ENCODE measurements around the gene PDZD2. TPM values are rescaled to one million over a fixed set of nuclear protein-coding genes. Genes with fewer than 3 reads are reported as not detected.

The PDZD2 gene
- total RNA-seq, 1 donor from 2014 or later = 42.7 TPM

- Histone ChIP-seq H3K27me3 (no peaks in the 10 kb centered on the region), H3K27ac (no peak overlapping the region), H3K36me3 (no peaks in the 10 kb centered on the region), H3K9me3 (no peaks in the 10 kb centered on the region), H3K4me3 (no peak overlapping the region), H3K4me1 (peaks cover 31% of the 10 kb centered on the region)
- TF ChIP-seq POLR2AphosphoS5 (IDR thresholded peaks at IDR 0.05; ENCODE audit: insufficient read depth in 1 of 2, low read depth in 1 of 2) (no peak), POLR2A (IDR thresholded peaks at IDR 0.05) (no peak)
- TF ChIP-seq, protein P1, sequence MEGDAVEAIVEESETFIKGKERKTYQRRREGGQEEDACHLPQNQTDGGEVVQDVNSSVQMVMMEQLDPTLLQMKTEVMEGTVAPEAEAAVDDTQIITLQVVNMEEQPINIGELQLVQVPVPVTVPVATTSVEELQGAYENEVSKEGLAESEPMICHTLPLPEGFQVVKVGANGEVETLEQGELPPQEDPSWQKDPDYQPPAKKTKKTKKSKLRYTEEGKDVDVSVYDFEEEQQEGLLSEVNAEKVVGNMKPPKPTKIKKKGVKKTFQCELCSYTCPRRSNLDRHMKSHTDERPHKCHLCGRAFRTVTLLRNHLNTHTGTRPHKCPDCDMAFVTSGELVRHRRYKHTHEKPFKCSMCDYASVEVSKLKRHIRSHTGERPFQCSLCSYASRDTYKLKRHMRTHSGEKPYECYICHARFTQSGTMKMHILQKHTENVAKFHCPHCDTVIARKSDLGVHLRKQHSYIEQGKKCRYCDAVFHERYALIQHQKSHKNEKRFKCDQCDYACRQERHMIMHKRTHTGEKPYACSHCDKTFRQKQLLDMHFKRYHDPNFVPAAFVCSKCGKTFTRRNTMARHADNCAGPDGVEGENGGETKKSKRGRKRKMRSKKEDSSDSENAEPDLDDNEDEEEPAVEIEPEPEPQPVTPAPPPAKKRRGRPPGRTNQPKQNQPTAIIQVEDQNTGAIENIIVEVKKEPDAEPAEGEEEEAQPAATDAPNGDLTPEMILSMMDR (IDR thresholded peaks at IDR 0.05) = no peak
- DNase-seq (ENCODE audit: extremely low spot score in 2 of 2) = no peak
- intact Hi-C loops (cut with DNase I) = no loop called here
Observed at GRCh38 chr5:32022638-32023037, 383.7 kb downstream of the PDZD2 start.

DNA sequence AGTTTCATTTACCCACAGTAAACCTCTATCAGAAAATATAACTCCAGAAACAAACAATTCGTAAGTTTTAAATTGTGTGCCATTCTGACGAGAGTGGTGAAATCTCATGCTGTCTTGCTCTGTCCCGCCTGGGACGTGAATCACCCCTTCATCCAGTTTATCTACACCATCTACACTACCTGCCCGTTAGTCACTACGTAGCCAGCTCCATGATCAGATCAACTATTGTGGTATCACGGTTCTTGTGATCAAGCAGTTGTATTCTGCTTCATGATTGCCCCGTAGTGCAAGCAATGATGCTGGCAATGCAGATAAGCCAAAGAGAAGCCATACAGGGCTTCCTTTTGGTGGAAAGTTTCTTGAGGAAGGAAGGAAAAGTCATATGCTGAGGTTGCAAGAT is 384.9 kb downstream of the PDZD2 start:
- DNase-seq (ENCODE audit: extremely low spot score in 2 of 2) = no peak
- no peak overlapping the region for H3K27ac ChIP-seq
- peaks cover 28% of the 10 kb centered on the region for H3K4me1 ChIP-seq
- intact Hi-C loops (cut with DNase I) = no loop called here
- H3K27me3 ChIP-seq = no peaks in the 10 kb centered on the region
- TF ChIP-seq, protein P1 (IDR thresholded peaks at IDR 0.05) = no peak
- H3K4me3 ChIP-seq = no peak overlapping the region
- H3K9me3 ChIP-seq = no peaks in the 10 kb centered on the region
- no peaks in the 10 kb centered on the region for H3K36me3 ChIP-seq

DNA sequence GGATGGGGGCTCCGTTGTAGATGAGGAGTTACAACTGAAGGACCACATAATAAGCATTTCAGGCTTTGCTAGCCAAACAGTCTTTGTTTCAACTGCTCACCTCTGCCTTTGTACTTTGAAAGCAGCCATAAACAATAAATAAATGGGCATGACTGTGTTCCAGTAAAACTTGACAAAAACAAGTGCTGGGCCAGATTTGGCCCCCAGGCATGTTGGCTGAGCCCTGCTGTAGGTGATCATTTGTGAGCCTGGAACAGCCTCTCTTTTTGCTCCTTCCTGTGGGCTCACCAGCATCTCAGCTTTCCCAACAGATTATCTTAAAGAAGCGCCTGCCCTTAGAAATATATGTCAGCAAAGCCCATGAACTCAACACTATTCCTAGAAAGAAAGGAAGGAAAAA is 385.8 kb downstream of the PDZD2 start:
- Histone ChIP-seq H3K27ac (no peak overlapping the region), H3K9me3 (no peaks in the 10 kb centered on the region), H3K36me3 (no peaks in the 10 kb centered on the region), H3K27me3 (no peaks in the 10 kb centered on the region), H3K4me1 (peaks cover 33% of the 10 kb centered on the region), H3K4me3 (no peak overlapping the region)
- intact Hi-C loops (cut with DNase I) = no loop called here
- TF ChIP-seq POLR2A (IDR thresholded peaks at IDR 0.05) (no peak), POLR2AphosphoS5 (IDR thresholded peaks at IDR 0.05; ENCODE audit: insufficient read depth in 1 of 2, low read depth in 1 of 2) (no peak)
- TF ChIP-seq, protein P1 (IDR thresholded peaks at IDR 0.05) = no peak
- no peak for DNase-seq (ENCODE audit: extremely low spot score in 2 of 2)

DNA sequence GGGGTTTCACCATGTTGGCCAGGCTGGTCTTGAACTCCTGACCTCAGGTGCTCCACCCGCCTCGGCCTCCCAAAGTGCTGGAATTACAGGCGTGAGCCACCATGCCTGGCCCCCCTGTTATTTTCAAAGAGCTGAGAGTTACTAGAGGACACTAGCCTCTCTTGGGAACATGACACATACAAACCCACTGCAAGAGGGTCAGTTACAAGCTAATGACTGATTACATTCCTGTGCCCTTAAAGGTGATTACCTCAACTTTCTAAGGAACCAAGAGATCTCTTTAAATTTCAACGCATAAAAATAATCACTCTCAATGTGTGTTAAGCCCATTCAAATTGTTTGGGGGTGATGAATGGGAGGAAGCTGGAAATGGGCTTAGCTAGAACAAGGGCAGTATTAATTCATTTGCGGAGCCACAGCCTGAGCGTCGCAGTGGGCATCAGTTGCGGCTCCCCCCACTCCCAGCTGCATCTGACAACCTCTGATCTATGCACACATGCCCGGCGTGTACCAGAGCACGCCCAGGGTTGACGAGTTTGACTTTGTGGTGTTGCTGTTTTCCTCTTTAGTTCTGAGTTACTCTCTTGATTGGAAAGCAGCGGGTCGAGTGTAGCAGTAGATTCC is 388.3 kb downstream of the PDZD2 start:
- intact Hi-C loops (cut with DNase I) = no loop called here
- DNase-seq (ENCODE audit: extremely low spot score in 2 of 2) = no peak
- Histone ChIP-seq H3K9me3 (no peaks in the 10 kb centered on the region), H3K36me3 (no peaks in the 10 kb centered on the region), H3K4me3 (no peak overlapping the region), H3K27me3 (no peaks in the 10 kb centered on the region), H3K27ac (peak overlapping the region; percentile 31), H3K4me1 (peaks cover 42% of the 10 kb centered on the region)
- no peak for TF ChIP-seq POLR2A (IDR thresholded peaks at IDR 0.05)
- TF ChIP-seq POLR2AphosphoS5 (IDR thresholded peaks at IDR 0.05; ENCODE audit: insufficient read depth in 1 of 2, low read depth in 1 of 2) = no peak
- TF ChIP-seq, protein P1 (IDR thresholded peaks at IDR 0.05) = no peak

GRCh38 chr5:32027717-32028458 is 389.0 kb downstream of the PDZD2 start:
- intact Hi-C loops (cut with DNase I) = no loop called here
- Histone ChIP-seq H3K4me1 (peaks cover 42% of the 10 kb centered on the region), H3K36me3 (no peaks in the 10 kb centered on the region), H3K27ac (peak overlapping the region; percentile 31), H3K27me3 (no peaks in the 10 kb centered on the region), H3K9me3 (no peaks in the 10 kb centered on the region), H3K4me3 (no peak overlapping the region)
- peak in 1 of 2 donors; percentile 98 for DNase-seq (ENCODE audit: extremely low spot score in 2 of 2)
- TF ChIP-seq, protein P1 (IDR thresholded peaks at IDR 0.05) = no peak
- TF ChIP-seq POLR2AphosphoS5 (IDR thresholded peaks at IDR 0.05; ENCODE audit: insufficient read depth in 1 of 2, low read depth in 1 of 2) = peak in 1 of 2 donors; percentile 97

Data from vagina (tissue), 2 donors.